HG03039 (cell line): ENCODE measurements around the gene KLHL29.
A peak's percentile ranks its signal among the peaks of the same experiment; 100 is the strongest.

Source experiments
- ATAC-seq: cut with Tn5 transposase; IDR thresholded peaks from one replicate; pipeline ENCODE4 v1.9.1; 2021; ENCODE audit warnings: mild to moderate bottlenecking, moderate library complexity; ENCODE audit not compliant: unreplicated experiment

KLHL29 gene

DNA sequence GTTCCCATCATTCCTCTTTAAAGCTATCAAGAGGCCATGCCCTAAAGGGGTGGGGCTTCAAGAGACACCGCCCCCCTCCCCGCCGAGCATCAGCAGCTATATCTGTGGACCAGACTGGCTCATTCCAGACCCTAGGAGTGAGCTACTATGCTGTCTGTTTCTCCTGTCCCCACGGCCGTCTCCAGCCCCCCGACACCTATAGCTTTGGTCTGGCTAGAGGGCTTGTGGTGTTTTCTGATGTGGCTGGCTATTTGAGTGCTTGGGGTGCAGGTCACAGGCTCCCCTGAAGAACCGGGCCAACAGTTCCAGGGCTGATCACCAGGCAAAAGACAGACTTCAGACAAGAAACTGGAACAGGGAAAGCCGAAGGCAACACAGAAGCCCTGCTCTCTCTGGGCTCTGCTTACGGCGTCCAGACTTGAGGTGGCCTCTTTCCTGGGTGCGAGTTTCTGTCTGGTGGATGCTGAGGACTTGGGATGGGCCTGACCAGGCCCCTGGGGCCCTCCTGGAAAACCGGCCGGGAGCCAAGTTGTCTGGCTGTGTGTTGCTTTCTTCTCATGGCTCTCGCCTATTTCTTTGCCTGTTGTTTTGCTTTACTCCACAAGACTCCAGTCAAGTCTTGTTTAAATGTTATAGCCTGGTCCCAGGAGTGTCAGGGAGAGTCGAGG, 83.6 kb downstream of the KLHL29 start:
- no peak for ATAC-seq

DNA sequence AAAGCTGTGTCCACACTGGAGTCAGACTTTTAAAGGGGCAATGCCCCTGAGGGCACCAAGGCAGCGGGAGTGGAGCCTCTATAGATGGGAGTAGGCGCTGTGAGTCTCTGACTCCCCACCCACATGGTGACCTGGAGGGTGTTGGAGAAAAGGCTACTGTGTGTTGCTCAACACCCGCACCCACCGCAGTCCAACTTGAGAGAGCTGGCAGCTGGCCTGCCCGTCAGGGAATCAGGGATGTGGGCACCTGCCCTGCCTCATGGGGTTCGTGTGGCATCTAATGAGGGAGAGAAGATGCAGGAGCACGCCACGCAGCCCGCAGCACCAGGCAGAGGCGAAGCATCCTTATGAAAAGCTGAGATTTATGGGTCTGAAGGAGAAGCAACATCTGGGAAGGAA, 84.2 kb downstream of the KLHL29 start:
- no peak for ATAC-seq

DNA sequence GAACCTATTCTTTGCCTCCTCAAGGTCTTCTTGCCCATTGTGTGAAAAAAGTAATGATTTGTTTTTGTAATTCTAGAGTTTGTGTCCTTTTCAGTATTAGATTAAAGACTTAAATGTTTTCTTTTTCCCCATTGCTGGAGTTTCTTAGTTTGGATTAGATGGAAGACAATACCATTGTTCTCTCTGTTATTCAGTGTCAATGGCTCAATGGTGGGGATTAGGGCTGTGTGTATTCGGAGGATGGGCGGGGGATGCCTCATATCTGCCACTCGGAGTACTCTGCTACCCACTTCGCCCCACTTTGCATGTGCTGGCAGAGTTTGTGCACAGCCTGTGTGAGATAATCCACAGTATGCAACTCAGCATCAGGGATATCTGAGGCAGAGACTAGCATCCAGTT, 90.1 kb downstream of the KLHL29 start:
- no peak for ATAC-seq

DNA sequence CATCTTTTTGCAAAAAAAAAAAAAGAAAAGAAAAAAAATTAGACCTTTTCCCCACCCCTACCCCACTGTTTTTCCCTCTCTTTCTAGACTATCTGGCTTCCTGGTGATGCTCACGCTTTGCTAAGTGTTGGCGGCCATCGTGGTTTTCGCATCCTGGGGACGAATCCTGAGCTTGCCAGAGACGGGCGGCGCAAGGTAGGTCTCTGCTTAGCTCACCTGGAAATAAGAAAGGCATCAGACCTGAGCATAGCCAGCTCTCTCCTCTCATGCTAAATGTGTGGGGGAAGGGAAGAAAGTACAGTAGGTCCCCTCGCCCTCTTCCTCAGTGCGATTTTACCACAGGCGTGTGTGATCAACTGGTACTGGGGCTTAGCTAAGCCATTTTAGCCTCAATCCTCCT, 90.5 kb downstream of the KLHL29 start:
- no peak for ATAC-seq

DNA sequence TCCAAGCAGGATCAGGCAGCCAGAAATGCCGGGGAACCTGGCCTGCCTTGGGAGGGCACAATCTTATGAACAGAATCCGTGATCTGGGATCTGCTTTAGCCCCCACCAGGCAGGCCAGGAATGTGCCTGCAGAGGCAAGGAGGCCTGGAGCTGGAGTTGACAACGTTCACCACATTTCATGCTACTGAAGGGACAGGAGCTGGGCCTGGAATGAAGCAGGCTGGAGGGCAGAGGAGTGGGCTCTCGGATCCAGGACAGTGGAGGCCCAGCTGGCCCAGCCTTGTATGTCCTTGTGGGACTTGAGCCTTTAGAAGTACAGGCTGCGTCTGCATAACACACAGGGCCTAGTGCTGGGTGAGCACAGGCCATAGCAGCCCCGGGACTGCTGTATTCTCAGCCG, 91.8 kb downstream of the KLHL29 start:
- ATAC-seq: no peak

DNA sequence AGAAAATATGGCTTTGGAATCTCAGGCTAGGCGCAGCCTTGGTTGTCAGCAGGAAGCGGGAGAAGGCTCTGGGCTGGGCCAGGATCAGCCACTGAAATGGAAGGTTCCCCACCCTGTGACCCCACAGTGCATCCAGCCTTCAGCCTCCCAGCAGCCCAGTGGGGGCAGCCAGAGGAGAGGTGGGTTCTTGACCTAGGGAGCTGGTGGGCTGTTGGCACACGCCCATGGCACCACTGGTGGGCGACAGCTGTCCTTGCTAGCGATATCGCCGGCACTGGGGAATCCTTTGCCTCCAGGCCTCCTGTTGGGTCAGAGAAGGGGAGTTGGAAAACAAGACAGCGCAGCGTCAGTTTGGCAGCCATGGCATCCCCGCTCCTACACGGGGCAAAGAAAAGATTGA, 92.4 kb downstream of the KLHL29 start:
- ATAC-seq: no peak

DNA sequence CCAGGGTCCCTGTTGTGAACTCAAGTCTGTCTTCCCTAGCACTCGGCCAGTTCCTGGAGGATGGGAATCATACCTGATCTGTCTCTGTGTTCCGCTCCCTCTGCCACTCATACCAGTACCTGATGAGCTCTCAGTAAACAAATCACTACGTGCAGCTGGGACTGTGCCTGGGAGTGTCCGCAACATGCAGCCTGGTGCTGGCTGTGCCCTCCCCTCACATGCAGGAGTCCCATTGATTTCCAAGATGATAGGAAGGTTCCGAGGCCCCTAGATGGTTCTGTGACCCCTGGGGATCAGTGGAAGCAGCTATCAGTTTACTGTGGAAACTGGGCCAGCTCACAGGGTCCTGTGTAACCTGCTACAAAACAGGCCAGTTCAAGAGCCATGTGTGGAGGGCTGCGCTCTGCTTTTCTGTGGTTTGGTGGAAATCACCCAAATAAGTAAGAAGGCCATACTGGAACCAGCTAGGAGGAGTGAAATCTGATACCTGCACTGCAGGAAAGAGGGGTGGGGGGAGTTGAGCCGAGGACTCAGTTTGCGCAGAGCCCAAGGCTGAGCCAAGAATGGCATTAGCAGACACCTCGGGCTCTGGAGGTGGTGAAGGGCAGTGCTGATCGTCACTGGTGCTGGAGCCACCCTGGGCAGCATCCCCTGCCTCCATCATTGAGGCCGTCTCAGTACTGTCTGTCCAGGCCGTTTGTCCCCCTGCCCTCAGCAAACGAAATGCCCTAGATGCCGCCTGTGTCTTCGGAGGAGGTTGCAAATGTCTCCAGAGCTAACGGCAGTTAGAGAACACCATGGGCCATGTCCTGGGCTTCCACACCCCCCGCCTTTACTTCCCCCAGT, 93.3 kb downstream of the KLHL29 start:
- ATAC-seq: no peak

DNA sequence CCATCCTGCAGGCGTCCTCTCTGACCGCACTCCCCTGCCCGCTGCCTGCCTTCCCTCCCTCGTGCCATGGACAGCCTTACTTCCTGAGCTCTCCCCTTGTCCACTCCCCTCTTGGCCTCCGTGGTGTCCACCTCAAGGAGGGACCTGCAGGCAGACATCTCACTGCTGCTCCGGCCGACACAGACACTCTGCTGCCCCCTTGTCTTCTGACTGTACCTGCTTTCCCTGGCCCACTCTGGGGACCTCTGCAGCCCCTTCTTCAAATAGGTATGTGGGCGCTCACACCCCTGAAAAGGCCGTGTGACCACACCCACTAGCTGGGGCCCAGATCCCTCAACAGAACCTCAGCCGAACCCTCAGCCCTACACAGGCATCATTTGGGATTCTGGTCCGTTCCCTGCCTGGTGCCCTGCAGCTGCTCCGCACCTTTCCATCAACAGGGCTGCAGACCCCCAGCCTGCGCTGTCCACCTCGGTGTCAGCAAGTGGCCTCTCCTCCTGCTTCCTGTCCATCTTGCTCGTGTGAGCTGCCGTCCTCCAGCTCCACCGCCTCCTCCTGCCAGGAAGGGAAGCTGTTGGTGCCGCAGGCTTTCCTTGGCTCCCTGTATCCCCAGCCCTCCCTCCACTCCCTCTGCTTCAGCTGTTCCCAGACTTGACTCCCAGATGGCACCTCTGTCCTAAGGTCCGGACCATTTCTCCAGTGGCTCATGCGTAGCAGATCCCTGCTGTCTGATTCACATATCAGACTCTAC, 94.1 kb downstream of the KLHL29 start:
- ATAC-seq: no peak

DNA sequence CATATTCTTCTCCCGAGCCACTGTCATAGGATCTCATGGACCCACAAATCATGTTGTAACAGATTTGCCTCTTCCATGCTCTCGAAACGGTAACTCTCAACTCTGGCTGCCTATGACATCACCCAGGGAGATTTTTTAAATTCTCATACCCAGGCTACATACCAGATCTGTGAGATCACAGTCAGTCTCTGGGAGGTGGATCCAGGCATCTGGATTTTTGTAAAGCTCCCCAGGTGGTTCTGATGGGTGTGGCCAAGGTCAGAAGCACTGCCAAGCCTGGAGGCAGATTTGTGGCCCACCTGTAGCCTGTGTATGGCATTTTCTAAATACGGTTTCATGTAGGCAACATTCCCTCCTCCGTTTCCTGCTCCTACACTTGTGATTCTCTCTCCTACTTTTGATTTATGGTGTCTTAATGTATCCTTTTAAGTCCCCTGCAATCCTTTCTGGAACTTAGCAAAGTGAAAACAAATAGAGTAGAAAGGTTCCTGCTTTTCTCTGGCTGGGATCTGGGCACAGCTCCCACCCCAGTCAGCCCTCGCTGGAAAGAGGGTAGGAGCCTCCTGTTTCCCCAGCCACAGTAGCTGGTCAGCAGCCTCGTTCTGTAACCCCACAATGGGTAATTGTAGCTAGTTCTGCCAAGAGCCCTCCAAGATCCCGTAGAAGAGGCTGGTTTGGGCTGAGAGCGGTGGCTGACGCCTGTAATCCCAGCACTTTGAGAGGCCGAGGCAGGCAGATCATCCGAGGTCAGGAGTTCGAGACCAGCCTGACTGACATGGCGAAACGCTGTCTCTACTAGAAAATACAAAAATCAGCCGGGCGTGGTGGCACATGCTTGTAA, 96.2 kb downstream of the KLHL29 start:
- ATAC-seq: no peak

DNA sequence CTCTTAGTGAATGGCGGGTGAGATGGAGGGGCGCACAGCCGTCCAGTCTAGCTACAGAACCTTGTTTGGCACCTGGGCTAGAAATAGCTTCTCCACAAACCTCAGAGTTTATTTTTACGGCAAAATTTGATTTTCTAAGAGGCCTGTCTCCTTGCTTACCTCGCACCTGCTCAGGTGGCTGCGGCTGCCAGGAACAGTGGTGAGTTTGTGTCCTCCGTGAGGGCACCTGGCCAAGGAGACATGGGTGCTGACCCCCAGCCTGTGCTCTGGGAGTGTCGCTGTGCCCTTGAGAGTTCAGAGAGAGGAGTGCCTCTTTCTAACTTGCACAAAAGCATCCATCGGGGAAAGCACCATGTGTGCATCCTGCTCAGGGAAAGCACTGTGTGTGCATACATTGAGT, 97.2 kb downstream of the KLHL29 start:
- no peak for ATAC-seq

DNA sequence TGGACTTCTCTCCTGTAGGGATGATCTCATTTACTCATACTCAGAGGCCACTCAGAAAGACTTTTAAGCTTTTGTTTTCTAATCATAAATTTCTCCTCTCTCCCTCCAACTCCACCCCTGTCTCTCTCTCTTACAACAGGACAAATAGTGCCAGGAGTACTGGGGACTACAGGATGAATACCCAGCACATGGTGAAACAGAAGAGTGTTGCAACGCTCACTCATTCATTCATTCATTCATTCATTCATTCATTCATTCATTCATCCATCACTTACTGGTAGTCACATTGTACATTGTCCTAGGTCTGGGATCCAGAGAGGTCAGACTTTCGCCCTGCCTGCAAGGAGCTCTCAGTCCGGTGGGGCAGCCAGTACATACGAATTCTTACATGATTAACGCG, 97.6 kb downstream of the KLHL29 start:
- ATAC-seq: no peak

DNA sequence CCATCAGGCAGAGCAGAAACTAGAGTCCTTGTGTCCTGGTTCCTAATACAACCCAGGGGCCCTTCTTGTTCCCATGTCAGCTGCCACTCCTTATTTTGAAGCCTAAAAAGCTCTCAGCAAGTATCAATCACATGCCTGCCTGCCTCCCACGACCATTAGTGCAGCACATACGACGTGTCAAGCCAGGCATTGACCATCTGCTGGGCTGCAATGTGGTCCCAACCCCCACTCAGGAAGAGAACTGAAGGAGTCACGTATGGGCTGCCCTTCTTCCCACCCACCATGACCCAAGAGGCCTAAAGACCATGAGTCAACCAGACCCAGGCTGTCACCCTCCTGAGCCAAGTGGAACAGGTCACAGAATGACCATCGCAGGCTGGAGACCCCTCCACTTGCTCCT, 98.8 kb downstream of the KLHL29 start:
- ATAC-seq: no peak

DNA sequence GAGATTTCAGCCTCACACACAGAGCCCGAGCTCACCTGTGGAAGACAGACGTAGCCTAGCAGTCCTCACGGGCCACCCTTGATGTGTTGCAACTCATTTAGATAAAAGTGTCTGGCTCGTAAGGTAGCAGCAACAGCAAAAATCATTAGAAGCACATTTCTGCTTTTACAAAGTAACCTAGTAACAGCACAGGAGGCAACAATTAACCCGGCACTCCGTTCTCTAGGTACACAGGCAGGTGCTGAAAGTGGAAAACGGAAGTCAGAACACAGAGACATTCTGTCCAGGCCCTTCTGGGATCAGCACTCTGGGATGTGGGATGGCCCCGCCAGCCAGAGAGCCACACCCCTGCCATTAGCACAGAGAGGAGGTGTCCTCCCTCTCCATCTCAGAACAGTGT, 99.3 kb downstream of the KLHL29 start:
- ATAC-seq: no peak

DNA sequence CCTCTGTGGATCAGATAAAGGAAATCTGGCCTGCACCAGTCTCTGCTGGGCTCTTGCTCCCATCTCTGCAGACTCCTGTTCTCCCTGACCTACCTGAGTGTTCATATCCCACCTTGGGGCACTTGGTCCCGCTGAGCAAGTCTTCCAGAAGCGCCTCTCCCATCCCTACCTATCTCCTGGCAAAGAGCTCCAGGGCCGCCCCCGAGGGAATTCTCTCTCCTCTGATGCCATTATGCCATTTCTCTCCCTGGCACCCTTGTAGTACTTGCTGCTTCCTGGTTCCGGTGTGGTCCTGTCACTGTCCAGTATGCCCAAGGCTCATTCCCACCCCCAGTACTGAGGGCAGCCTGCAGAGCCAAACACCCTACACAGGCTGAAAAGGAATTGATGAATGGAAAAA, 99.8 kb downstream of the KLHL29 start:
- no peak for ATAC-seq

DNA sequence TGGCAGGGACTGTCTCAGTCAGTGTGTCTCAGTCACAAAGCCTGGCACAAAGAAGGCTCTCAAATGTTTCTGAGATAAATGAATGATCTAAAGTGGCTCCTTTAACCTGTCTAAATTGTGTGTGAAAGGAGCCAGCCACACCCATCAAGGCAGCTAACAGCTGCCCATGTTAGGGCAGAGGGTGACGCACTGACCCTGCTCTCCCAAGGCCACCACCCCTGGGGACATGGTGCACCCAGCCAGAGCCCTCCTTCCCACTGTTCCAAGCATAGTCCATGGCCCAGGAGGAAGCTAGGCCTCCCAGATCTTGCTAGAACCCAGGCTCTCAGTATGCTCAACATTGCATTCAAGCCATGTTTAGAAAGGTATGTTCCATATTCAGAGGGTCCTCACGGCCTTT, 100.3 kb downstream of the KLHL29 start:
- no peak for ATAC-seq

DNA sequence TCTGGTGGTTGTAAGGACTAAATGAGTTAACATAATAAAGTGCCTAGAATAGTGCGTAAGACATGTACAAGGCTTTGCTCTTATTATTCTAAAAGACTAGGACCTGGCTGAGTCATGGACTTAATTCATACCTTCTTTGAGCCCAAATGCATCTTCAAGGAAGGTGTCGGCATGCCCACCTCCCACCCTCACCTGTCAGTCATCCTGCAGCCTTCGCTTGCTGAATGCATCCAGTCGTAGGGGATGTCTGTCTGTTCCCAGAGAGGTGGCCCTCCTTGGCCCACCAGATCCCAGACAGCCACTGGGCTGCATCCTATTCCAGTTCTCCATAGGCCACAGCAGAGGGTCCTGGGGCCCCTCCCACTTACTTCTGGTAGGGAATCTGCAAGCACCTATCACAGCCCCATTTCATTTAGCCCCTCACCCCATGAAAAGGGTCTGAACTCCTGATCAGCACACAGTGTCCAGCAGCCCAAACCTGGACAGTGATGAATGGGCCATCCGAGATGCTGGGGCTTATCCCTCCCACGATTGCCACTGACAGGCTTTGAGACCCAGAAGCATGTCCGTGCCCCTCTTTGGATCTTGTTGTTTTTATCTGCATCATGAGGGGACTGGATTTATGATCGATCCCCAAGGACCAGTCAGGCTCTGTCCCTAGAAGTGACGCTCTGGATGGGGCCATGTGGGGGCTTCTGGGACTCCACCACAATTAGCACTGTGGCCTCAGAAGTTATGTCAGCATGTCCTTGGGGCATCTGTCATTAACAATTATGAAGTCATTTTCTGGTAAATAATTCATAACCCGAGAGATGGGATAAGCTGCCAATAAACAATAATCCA, 101.1 kb downstream of the KLHL29 start:
- ATAC-seq: no peak

DNA sequence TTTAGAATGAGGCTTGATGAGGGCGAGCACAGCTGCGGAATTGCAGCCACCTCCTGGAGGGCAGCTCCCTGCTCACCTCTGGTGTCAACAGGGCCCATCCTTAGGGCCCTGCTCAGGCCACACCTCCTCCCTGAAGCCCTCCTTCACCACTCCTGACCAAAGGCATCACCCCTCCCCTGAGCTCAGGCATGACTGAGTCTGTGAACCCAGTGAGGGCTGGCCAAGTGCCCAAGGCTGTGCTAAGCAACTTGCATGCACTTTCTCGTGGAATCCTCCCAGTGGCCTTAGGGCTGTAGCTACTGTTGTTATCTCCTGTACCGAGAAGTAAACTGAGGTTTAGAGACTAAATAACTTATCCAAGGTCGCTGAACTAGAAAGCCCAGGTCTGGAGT, 101.7 kb downstream of the KLHL29 start:
- ATAC-seq: no peak

DNA sequence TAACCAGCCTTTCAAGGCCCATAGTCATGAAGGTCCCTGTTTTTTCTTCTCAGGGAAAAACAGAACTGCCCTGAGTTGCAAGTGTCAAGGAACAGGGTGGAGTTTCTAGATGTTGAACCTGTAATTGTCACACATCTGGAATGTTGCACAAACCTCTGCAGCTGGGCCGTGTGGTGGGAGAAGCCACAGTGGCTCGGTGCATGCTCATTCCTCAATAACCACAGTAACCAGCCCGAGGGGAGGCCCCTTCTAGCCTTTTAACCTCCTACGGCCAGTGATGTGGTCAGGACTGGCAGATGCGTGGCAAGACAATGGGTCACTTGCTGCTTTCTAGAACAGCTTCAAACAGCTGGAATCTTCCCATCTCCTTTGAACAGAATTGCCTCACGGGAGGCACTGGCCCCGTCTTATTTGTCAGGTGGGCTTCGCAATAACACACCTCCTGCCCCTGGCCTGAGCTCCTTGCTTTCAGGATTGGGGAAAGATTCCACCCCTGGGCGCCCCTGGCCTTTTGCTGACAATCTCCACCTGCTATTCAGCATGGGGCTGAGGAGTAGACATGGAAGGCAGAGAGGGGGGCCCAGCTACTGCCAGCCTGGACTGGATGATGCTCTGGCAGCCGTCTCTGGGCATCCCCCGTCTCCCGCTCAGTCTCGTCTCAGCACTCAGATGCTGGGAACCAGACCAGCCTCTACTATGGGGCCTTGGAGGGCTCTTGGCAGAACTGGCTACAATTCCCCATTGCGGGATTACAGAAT, 102.9 kb downstream of the KLHL29 start:
- peak; percentile 77 for ATAC-seq

DNA sequence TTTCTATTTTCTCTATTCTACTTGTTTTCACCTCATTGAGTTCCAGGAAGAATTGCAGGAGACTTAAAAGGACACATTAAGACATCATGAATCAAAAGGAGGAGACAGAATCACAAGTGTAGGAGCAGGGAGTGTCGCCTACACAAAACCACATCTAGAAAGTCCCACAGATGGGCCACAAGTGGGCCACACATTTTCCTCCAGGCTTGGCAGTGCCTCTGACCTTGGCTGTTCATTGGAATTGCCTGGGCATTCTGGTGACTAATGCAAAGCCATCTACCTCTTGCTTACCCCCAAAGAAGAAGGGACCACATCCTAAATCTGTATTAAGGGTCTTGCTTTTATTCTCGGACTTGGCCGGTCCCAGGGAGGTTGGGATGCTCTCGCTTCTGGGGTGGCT, 103.6 kb downstream of the KLHL29 start:
- ATAC-seq: no peak
